Measurements from ENCODE around the gene RCAN1.

DNA sequence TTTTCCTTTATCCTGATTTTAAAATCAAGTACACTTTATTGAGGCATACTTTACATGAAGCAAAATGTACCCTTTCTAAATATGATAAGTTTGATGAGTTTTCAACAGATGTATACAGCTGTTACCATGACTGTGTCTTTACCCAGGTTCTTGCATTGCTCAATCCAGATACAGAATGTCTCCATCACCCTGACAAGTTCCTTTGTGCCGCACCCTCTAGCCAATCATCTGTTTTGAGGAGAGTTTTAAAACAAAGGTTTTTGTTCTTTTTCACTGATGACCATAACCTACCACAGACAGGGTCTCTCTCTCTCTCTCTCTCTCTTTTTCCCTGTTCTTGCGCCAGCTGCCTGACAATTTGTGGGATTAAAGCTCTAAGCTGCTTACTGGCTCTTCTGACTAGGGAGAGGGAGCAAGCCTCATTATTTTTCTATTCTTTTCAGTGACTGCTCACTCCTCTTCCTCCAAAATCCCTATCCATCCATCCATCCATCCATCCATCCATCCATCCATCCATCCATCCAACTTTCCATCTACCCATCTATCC lies 101.7 kb downstream of the RCAN1 start:
- no peak for TF ChIP-seq TCF7L2 (IDR thresholded peaks at IDR 0.05; ENCODE audit: low read depth, low read length)
- no peak for TF ChIP-seq SIN3A (IDR thresholded peaks at IDR 0.05; ENCODE audit: borderline replicate concordance, insufficient read depth, low read depth, low read length)
- TF ChIP-seq CTCF (IDR thresholded peaks at IDR 0.05) = no peak
- no peak for TF ChIP-seq POLR2AphosphoS5 (IDR thresholded peaks at IDR 0.05; ENCODE audit: low read depth, low read length)
- no peak for TF ChIP-seq REST (IDR thresholded peaks at IDR 0.05; ENCODE audit: insufficient read depth in 1 of 2, low read depth in 2 of 2, low read length in 1 of 2)
